DOHH2 (cell line): ENCODE measurements around the gene PDE6C.

Experiments
- EZH2phosphoT487 ChIP-seq: fragments of 200-600 bp; sonication (generic); IDR thresholded peaks from 2 replicates; pipeline ENCODE4 v1.6.1; 2017; ENCODE audit warnings: borderline replicate concordance, mild to moderate bottlenecking, antibody characterized with exemption, low read length, moderate library complexity, mixed read lengths
- TF ChIP-seq, protein P1 (sequence below): fragments of 200-600 bp; sonication (generic); IDR thresholded peaks from one replicate; pipeline ENCODE4 v1.5.1; 2014; ENCODE audit warnings: antibody characterized with exemption, mild to moderate bottlenecking, low read depth, low read length; ENCODE audit not compliant: poor library complexity, severe bottlenecking

DNA sequence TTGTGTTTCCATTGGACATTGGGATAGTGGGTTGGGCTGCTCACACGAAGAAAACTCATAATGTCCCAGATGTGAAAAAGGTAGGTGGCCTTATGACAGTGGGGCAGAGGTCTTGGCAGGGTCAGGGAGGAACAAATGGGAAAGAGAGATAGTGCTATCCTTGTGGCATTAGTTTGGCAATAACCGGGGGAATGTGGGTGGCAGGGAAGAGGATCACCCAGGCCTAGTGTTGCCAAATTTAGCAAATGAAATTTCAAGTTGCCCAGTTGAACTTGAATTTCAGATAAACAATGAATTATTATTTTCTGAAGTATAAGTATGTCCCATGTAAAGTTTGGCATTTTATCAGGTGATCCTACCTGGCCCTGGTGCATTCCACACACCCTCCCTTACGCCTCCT is 789 bp downstream of the PDE6C start:
- TF ChIP-seq, protein P1, sequence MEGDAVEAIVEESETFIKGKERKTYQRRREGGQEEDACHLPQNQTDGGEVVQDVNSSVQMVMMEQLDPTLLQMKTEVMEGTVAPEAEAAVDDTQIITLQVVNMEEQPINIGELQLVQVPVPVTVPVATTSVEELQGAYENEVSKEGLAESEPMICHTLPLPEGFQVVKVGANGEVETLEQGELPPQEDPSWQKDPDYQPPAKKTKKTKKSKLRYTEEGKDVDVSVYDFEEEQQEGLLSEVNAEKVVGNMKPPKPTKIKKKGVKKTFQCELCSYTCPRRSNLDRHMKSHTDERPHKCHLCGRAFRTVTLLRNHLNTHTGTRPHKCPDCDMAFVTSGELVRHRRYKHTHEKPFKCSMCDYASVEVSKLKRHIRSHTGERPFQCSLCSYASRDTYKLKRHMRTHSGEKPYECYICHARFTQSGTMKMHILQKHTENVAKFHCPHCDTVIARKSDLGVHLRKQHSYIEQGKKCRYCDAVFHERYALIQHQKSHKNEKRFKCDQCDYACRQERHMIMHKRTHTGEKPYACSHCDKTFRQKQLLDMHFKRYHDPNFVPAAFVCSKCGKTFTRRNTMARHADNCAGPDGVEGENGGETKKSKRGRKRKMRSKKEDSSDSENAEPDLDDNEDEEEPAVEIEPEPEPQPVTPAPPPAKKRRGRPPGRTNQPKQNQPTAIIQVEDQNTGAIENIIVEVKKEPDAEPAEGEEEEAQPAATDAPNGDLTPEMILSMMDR = no peak
- no peak for TF ChIP-seq EZH2phosphoT487
